GM12801 (cell line): Measurements from ENCODE around the gene ENOX1.

Experiments used
- TF ChIP-seq, protein P1 (sequence below): IDR thresholded peaks from one replicate; pipeline ENCODE4 v1.5.1; 2011; ENCODE audit warnings: control low read depth; ENCODE audit not compliant: insufficient read length; ENCODE audit errors: extremely low read depth

The ENOX1 gene

DNA sequence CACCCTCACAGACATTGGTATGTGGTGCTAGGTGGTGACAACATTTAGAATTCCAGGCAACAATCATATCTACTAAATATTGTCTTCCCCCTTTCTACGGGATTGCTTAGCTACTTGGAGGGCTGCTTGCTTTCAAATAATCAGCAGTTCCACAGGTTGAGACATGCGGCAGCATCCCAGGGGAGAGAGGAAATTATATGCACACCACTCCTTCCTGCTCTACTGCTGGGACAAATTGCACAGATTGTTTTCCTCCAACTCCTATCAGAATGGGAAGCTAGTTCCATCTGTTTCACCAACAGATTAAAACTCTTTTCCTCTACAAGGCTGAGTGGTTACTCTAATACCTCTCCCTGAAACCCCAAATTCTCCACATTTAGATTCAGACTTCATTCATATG, 488.0 kb downstream of the ENOX1 start:
- TF ChIP-seq, protein P1, sequence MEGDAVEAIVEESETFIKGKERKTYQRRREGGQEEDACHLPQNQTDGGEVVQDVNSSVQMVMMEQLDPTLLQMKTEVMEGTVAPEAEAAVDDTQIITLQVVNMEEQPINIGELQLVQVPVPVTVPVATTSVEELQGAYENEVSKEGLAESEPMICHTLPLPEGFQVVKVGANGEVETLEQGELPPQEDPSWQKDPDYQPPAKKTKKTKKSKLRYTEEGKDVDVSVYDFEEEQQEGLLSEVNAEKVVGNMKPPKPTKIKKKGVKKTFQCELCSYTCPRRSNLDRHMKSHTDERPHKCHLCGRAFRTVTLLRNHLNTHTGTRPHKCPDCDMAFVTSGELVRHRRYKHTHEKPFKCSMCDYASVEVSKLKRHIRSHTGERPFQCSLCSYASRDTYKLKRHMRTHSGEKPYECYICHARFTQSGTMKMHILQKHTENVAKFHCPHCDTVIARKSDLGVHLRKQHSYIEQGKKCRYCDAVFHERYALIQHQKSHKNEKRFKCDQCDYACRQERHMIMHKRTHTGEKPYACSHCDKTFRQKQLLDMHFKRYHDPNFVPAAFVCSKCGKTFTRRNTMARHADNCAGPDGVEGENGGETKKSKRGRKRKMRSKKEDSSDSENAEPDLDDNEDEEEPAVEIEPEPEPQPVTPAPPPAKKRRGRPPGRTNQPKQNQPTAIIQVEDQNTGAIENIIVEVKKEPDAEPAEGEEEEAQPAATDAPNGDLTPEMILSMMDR, result no peak

DNA sequence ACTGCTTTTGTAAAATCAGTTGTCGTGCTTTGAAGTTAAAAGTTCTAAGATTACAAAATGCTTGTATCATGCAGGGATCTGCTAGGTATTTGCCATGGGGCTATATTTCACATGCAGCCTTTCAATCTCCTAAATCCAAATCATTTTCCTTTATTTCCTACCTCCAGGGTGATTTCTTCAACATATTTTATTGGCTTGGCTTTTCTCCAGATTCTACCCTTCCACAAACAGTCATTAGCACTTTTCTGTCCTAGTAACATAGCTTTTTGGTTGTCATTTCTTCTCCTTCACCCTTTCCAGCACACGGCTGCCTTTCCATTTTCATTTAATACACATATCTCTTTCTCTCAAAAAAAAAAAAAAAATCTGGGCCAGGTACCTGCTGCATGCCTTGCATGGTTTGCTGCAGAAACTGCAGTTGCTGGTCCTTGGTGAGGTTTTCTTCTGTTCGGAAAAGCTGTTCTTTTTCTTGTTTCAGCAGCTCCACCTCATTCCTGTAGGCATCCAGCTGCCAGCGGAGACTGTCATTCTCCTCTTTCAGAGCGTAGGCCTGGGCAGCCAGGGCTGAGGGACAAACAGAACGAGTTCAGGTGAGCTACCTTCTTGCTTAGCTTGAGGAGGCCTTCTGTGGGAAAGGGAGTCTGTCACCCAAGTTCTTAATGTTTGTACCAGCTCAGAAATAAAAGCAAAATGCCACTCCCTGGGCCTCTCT, 488.6 kb downstream of the ENOX1 start:
- TF ChIP-seq, protein P1, result no peak

DNA sequence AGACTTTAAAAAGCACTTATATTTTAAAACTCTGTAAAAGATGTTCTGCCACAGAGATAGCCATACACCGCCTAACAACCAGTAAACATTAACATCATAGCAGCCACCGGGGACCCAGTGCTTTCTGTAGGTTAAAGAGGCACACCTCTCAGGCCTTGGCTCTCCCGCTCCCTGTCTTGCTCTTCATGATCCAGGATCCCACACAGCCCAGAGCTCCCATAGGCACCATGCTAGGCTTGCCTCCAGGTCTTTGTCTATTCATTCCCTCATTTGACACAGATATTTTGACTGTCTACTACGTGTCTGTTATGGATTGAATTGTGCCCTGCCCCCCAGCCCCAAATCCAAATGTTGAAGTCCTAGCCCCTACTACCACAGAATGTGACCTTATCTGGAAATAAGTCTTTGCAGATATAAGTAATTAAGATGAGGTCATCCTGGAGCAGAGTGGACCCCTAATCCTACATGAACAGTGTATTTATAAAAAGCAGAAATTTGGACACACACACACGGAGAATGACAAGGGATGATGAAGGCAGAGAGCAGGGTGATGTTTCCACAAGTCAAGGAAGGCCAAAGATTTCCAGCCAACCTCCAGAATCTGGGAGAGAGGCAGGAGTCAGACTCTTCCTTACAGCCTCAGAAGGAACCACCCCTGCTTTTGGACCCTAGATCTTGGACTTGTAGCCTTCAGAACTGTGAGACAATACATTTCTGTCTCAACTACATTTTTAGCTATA, 490.8 kb downstream of the ENOX1 start:
- TF ChIP-seq, protein P1, result no peak

DNA sequence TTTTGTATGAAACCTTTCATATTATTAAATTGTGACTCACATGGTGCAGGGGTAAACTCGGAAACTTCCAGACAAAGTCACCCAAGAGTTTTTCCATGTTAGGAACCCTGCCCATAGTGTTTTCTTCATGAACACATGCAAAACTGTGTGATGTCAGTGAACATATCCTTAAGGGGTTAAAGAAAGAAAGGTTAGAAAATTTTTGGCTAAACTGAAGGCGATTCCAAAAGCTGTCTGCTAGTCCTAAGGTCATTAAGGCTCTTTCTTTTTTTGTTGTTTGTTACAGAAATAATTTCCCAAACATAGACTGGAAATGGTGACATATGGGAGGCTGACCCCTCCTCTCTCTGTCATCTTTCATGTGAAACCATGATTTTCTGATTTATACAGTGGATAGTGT, 491.5 kb downstream of the ENOX1 start:
- TF ChIP-seq, protein P1, result no peak

DNA sequence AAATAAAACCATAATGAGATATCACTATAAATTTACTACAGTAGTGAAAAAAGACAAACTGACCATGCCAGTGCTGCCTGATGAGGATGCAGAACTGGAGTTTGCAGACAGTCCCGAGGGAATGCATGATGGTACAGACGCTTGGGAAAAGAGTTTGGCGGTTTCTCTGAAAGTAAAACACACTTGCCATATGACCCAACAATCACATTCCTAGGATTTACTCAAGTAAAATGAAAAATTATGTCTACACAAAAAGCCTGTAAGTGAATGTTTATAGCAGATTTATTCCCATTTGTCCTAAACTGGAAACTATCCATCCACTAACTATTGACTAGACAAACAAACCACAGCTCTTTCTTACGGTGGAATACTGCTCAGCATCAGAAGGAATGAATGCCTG, 492.4 kb downstream of the ENOX1 start:
- TF ChIP-seq, protein P1, result no peak

DNA sequence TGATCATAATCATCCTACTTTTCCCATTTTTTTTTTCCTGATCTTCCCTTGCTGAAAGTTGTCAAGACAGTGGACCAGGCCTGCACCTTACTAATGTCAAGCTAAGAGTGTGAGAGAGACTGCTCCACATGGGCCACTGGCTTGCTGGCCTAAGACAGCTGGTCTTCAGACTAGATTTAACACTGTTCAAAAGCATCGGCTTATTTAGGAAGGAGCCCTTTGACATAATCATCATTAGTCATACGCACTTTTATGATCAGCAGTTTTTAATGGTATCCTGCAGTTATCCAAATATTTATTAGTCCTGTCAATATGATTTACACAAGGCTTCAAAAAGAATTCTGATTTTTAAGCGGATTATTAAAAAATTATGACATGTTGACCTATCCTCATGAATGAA, 492.8 kb downstream of the ENOX1 start:
- TF ChIP-seq, protein P1, result no peak

DNA sequence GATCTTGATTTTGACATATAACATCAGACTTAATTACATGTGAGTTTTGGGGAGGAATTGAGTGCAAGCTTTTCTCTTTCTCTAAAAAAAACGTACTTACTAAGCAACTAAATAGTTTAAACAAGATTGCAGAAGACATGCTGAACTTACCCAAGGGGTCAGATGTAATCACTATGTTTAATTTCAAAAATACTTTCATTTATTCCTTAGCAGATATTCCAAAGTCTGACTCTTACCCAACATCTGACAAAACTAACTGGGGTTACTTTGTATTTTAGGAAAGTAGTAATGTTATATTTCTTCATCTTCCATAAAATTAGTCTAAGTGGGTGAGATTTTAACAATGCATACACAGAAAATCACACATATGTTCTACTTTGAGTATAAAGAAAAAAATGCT, 493.2 kb downstream of the ENOX1 start:
- TF ChIP-seq, protein P1, result no peak
